ENCODE data around the gene WDR27.

WDR27 gene

DNA sequence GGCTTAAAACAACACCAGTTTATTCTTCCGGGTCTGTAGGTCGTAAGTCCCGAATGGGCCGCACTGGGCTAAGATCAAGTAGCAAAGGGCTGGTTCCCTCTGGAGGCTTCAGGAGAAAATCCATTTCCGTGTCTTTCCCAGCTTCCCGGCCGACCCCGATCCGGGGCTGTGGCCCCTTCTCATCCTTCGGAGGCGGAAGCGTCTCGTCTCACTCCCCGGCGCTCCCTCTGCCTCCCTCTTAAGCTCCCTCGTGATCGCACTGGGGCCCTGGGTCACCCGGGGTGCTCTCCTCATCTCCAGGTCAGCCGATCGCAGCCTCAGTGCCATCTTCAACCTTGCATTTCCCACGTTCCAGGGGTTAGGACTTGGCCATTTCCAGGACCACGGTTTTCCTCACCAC is 199.4 kb downstream of the WDR27 start:
- no peak overlapping the region for H3K27ac ChIP-seq (ENCODE audit: low read depth, low read length)
- H3K9ac ChIP-seq (ENCODE audit: low read length) = no peak overlapping the region
- H3K36me3 ChIP-seq (ENCODE audit: insufficient read depth, low read length) = no peaks in the 10 kb centered on the region
- H3K4me3 ChIP-seq (ENCODE audit: low read depth in 1 of 2, low read length in 2 of 2) = no peak overlapping the region
- no peaks in the 10 kb centered on the region for H3K9me3 ChIP-seq (ENCODE audit: low read length)
- H3K27me3 ChIP-seq (ENCODE audit: control insufficient read depth in 1 of 2, insufficient read depth in 2 of 2, low read length in 2 of 2) = no peaks in the 10 kb centered on the region
- H3K4me1 ChIP-seq (ENCODE audit: insufficient read depth, low read length) = peaks cover 4% of the 10 kb centered on the region

- H3K36me3 ChIP-seq (ENCODE audit: insufficient read depth, low read length) = no peaks in the 10 kb centered on the region
- no peaks in the 10 kb centered on the region for H3K27me3 ChIP-seq (ENCODE audit: control insufficient read depth in 1 of 2, insufficient read depth in 2 of 2, low read length in 2 of 2)
- peaks cover 4% of the 10 kb centered on the region for H3K4me1 ChIP-seq (ENCODE audit: insufficient read depth, low read length)
- H3K27ac ChIP-seq (ENCODE audit: low read depth, low read length) = no peak overlapping the region
- no peaks in the 10 kb centered on the region for H3K9me3 ChIP-seq (ENCODE audit: low read length)
- H3K9ac ChIP-seq (ENCODE audit: low read length) = no peak overlapping the region
- H3K4me3 ChIP-seq (ENCODE audit: low read depth in 1 of 2, low read length in 2 of 2) = no peak overlapping the region
Measured at GRCh38 chr6:169501777-169502313, 200.0 kb downstream of the WDR27 start.

DNA sequence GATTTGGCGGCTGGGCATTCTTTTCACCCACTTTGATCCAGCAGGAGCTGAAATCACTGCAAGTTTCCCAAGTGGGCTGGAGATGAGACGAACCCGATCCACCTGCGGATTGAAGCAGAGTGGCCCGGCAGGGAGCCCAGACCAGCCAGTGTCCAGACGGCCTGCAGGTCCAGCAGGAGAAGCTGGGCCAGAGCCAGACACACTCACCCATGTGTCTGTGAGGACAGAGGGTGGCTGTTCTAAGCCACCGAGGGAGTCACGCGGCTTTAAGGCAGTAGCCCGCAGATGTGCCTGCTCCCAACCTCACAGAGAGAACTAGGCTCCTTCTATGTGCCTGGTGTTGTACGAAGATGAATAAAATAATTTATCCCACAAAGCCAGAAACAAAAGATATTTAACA is 200.7 kb downstream of the WDR27 start:
- Histone ChIP-seq H3K36me3 (ENCODE audit: insufficient read depth, low read length) (no peaks in the 10 kb centered on the region), H3K27ac (ENCODE audit: low read depth, low read length) (no peak overlapping the region), H3K9ac (ENCODE audit: low read length) (no peak overlapping the region), H3K4me3 (ENCODE audit: low read depth in 1 of 2, low read length in 2 of 2) (no peak overlapping the region), H3K9me3 (ENCODE audit: low read length) (no peaks in the 10 kb centered on the region), H3K27me3 (ENCODE audit: control insufficient read depth in 1 of 2, insufficient read depth in 2 of 2, low read length in 2 of 2) (no peaks in the 10 kb centered on the region), H3K4me1 (ENCODE audit: insufficient read depth, low read length) (peaks cover 4% of the 10 kb centered on the region)

- no peaks in the 10 kb centered on the region for H3K27me3 ChIP-seq (ENCODE audit: control insufficient read depth in 1 of 2, insufficient read depth in 2 of 2, low read length in 2 of 2)
- H3K4me1 ChIP-seq (ENCODE audit: insufficient read depth, low read length) = peaks cover 4% of the 10 kb centered on the region
- H3K9ac ChIP-seq (ENCODE audit: low read length) = no peak overlapping the region
- H3K36me3 ChIP-seq (ENCODE audit: insufficient read depth, low read length) = no peaks in the 10 kb centered on the region
- H3K9me3 ChIP-seq (ENCODE audit: low read length) = no peaks in the 10 kb centered on the region
- H3K27ac ChIP-seq (ENCODE audit: low read depth, low read length) = no peak overlapping the region
- H3K4me3 ChIP-seq (ENCODE audit: low read depth in 1 of 2, low read length in 2 of 2) = no peak overlapping the region
Measured at GRCh38 chr6:169500688-169501087, 201.1 kb downstream of the WDR27 start.

DNA sequence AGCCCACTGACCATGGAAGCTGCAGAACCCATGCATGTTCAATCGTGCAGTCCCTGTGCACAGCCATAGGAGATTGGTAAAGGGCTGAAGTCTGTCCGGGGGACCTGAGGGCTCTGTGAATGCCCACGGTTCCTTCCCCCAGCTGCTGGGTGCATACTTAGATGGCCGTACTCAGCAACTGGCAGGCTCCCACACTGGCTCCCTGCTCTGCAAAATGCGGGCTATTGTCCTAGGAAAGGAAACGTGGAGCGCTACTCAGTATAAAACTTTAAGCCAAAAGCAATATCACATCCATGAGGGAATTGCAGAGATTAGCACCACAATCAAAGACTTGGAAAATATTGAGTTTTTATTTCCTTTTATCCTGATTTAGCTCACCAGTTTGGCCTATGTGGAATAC is 202.0 kb downstream of the WDR27 start:
- Histone ChIP-seq H3K9ac (ENCODE audit: low read length) (no peak overlapping the region), H3K4me3 (ENCODE audit: low read depth in 1 of 2, low read length in 2 of 2) (no peak overlapping the region), H3K36me3 (ENCODE audit: insufficient read depth, low read length) (no peaks in the 10 kb centered on the region), H3K4me1 (ENCODE audit: insufficient read depth, low read length) (peaks cover 4% of the 10 kb centered on the region), H3K27me3 (ENCODE audit: control insufficient read depth in 1 of 2, insufficient read depth in 2 of 2, low read length in 2 of 2) (no peaks in the 10 kb centered on the region), H3K9me3 (ENCODE audit: low read length) (no peaks in the 10 kb centered on the region), H3K27ac (ENCODE audit: low read depth, low read length) (no peak overlapping the region)

GRCh38 chr6:169498916-169499513 is 202.8 kb downstream of the WDR27 start:
- H3K4me3 ChIP-seq (ENCODE audit: low read depth in 1 of 2, low read length in 2 of 2) = no peak overlapping the region
- H3K9me3 ChIP-seq (ENCODE audit: low read length) = no peaks in the 10 kb centered on the region
- no peaks in the 10 kb centered on the region for H3K27me3 ChIP-seq (ENCODE audit: control insufficient read depth in 1 of 2, insufficient read depth in 2 of 2, low read length in 2 of 2)
- H3K4me1 ChIP-seq (ENCODE audit: insufficient read depth, low read length) = peaks cover 4% of the 10 kb centered on the region
- no peak overlapping the region for H3K27ac ChIP-seq (ENCODE audit: low read depth, low read length)
- no peaks in the 10 kb centered on the region for H3K36me3 ChIP-seq (ENCODE audit: insufficient read depth, low read length)
- no peak overlapping the region for H3K9ac ChIP-seq (ENCODE audit: low read length)

GRCh38 chr6:169495601-169496000 is 206.2 kb downstream of the WDR27 start:
- Histone ChIP-seq H3K4me1 (ENCODE audit: insufficient read depth, low read length) (peaks cover 4% of the 10 kb centered on the region), H3K9ac (ENCODE audit: low read length) (no peak overlapping the region), H3K36me3 (ENCODE audit: insufficient read depth, low read length) (no peaks in the 10 kb centered on the region), H3K27ac (ENCODE audit: low read depth, low read length) (no peak overlapping the region), H3K27me3 (ENCODE audit: control insufficient read depth in 1 of 2, insufficient read depth in 2 of 2, low read length in 2 of 2) (no peaks in the 10 kb centered on the region), H3K9me3 (ENCODE audit: low read length) (no peaks in the 10 kb centered on the region), H3K4me3 (ENCODE audit: low read depth in 1 of 2, low read length in 2 of 2) (no peak overlapping the region)

DNA sequence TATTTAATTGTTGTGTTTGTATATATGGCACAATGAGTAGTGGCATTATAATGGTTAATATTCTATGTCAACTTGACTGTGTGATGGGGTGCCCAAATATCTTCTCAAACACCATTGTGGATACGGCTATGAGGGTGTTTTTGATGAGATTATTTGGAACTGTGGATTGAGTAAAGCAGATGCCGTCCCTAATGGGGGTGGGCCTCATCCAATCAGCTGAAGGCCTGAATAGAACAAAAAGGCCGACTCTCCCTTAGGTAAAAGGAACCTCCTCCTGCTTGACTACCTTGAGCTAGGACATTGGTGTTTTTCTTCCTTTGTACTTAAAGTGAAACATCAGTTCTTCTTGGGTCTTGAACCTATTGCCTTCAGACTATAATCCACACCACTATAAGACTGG is 207.8 kb downstream of the WDR27 start:
- Histone ChIP-seq H3K36me3 (ENCODE audit: insufficient read depth, low read length) (no peaks in the 10 kb centered on the region), H3K9ac (ENCODE audit: low read length) (no peak overlapping the region), H3K27ac (ENCODE audit: low read depth, low read length) (no peak overlapping the region), H3K9me3 (ENCODE audit: low read length) (no peaks in the 10 kb centered on the region), H3K4me3 (ENCODE audit: low read depth in 1 of 2, low read length in 2 of 2) (no peak overlapping the region), H3K27me3 (ENCODE audit: control insufficient read depth in 1 of 2, insufficient read depth in 2 of 2, low read length in 2 of 2) (no peaks in the 10 kb centered on the region), H3K4me1 (ENCODE audit: insufficient read depth, low read length) (peaks cover 7% of the 10 kb centered on the region)

DNA sequence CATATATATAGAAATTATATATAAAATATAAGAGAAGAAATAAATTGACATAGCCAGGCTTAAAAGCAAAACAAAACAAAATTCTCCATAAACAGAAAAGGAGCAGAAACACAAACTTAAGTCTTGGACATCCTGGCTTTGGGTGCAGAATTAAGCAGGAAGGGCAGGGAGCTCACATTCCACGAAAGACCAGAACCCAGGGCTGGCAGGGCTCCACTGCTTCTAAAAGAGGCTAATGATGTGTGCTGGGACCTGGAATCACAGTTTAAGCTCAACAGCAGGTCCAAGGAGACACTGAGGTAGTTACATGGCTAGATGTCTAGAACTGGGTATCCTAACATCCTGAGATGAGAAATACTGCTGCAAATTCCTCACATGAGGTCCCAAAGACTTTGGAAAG is 210.3 kb downstream of the WDR27 start:
- Histone ChIP-seq H3K9me3 (ENCODE audit: low read length) (no peaks in the 10 kb centered on the region), H3K4me1 (ENCODE audit: insufficient read depth, low read length) (peaks cover 7% of the 10 kb centered on the region), H3K9ac (ENCODE audit: low read length) (no peak overlapping the region), H3K36me3 (ENCODE audit: insufficient read depth, low read length) (no peaks in the 10 kb centered on the region), H3K4me3 (ENCODE audit: low read depth in 1 of 2, low read length in 2 of 2) (no peak overlapping the region), H3K27ac (ENCODE audit: low read depth, low read length) (no peak overlapping the region), H3K27me3 (ENCODE audit: control insufficient read depth in 1 of 2, insufficient read depth in 2 of 2, low read length in 2 of 2) (no peaks in the 10 kb centered on the region)

GRCh38 chr6:169490830-169491229 is 211.0 kb downstream of the WDR27 start:
- Histone ChIP-seq H3K4me3 (ENCODE audit: low read depth in 1 of 2, low read length in 2 of 2) (no peak overlapping the region), H3K9ac (ENCODE audit: low read length) (no peak overlapping the region), H3K36me3 (ENCODE audit: insufficient read depth, low read length) (no peaks in the 10 kb centered on the region), H3K9me3 (ENCODE audit: low read length) (no peaks in the 10 kb centered on the region), H3K27ac (ENCODE audit: low read depth, low read length) (no peak overlapping the region), H3K4me1 (ENCODE audit: insufficient read depth, low read length) (peaks cover 7% of the 10 kb centered on the region), H3K27me3 (ENCODE audit: control insufficient read depth in 1 of 2, insufficient read depth in 2 of 2, low read length in 2 of 2) (no peaks in the 10 kb centered on the region)

- Histone ChIP-seq H3K4me1 (ENCODE audit: insufficient read depth, low read length) (peaks cover 7% of the 10 kb centered on the region), H3K4me3 (ENCODE audit: low read depth in 1 of 2, low read length in 2 of 2) (no peak overlapping the region), H3K9ac (ENCODE audit: low read length) (no peak overlapping the region), H3K27ac (ENCODE audit: low read depth, low read length) (no peak overlapping the region), H3K36me3 (ENCODE audit: insufficient read depth, low read length) (no peaks in the 10 kb centered on the region), H3K27me3 (ENCODE audit: control insufficient read depth in 1 of 2, insufficient read depth in 2 of 2, low read length in 2 of 2) (no peaks in the 10 kb centered on the region), H3K9me3 (ENCODE audit: low read length) (no peaks in the 10 kb centered on the region)
Measured at GRCh38 chr6:169490246-169490641, 211.6 kb downstream of the WDR27 start.

GRCh38 chr6:169489563-169490245 is 212.1 kb downstream of the WDR27 start:
- no peak overlapping the region for H3K4me3 ChIP-seq (ENCODE audit: low read depth in 1 of 2, low read length in 2 of 2)
- no peaks in the 10 kb centered on the region for H3K36me3 ChIP-seq (ENCODE audit: insufficient read depth, low read length)
- H3K9ac ChIP-seq (ENCODE audit: low read length) = no peak overlapping the region
- H3K27ac ChIP-seq (ENCODE audit: low read depth, low read length) = no peak overlapping the region
- peaks cover 7% of the 10 kb centered on the region for H3K4me1 ChIP-seq (ENCODE audit: insufficient read depth, low read length)
- no peaks in the 10 kb centered on the region for H3K27me3 ChIP-seq (ENCODE audit: control insufficient read depth in 1 of 2, insufficient read depth in 2 of 2, low read length in 2 of 2)
- H3K9me3 ChIP-seq (ENCODE audit: low read length) = no peaks in the 10 kb centered on the region
